H9 (cell line): ENCODE measurements around the gene LMO1. TPM values are rescaled to one million over a fixed set of nuclear protein-coding genes. Genes with fewer than 3 reads are reported as not detected.

Experiments
- DNase-seq: peaks from one replicate; pipeline ENCODE4 v3.0.0-alpha.2; 2017
- H2AFZ ChIP-seq: one replicate; pipeline ENCODE4 v1.6.1; 2013; ENCODE audit warnings: mild to moderate bottlenecking, low read length, control low read depth, moderate library complexity
- H2AK5ac ChIP-seq: 2 replicates; pipeline ENCODE4 v1.6.1; 2013; ENCODE audit warnings: low read length, control low read depth, mixed read lengths; ENCODE audit not compliant: insufficient read length
- H2BK120ac ChIP-seq: one replicate; pipeline ENCODE4 v1.6.1; 2013; ENCODE audit warnings: low read depth, mild to moderate bottlenecking, low read length, control low read depth, inconsistent platforms; ENCODE audit not compliant: poor library complexity, severe bottlenecking
- H2BK12ac ChIP-seq: 2 replicates; pipeline ENCODE4 v1.6.1; 2013; ENCODE audit warnings: low read length, control low read depth, mixed read lengths, low read depth; ENCODE audit not compliant: insufficient read length
- H2BK15ac ChIP-seq: 2 replicates; pipeline ENCODE4 v1.6.1; 2013; ENCODE audit warnings: low read depth, low read length, control low read depth
- H2BK20ac ChIP-seq: one replicate; pipeline ENCODE4 v1.6.1; 2013; ENCODE audit warnings: low read depth, mild to moderate bottlenecking, low read length, control low read depth, inconsistent platforms; ENCODE audit not compliant: poor library complexity, severe bottlenecking
- H2BK5ac ChIP-seq: 2 replicates; pipeline ENCODE4 v1.6.1; 2013; ENCODE audit warnings: low read length, control low read depth, mixed read lengths; ENCODE audit not compliant: insufficient read length
- H3K14ac ChIP-seq: 2 replicates; pipeline ENCODE4 v1.6.1; 2013; ENCODE audit warnings: low read length, control low read depth; ENCODE audit not compliant: insufficient read depth
- H3K18ac ChIP-seq: 2 replicates; pipeline ENCODE4 v1.6.1; 2013; ENCODE audit warnings: low read depth, mild to moderate bottlenecking, mixed read lengths, low read length, control low read depth; ENCODE audit not compliant: insufficient read length
- H3K23ac ChIP-seq: 2 replicates; pipeline ENCODE4 v1.6.1; 2013; ENCODE audit warnings: low read length, control low read depth, mixed read lengths, low read depth; ENCODE audit not compliant: insufficient read length
- H3K23me2 ChIP-seq: 2 replicates; pipeline ENCODE4 v1.6.1; 2013; ENCODE audit warnings: low read depth, mild to moderate bottlenecking, mixed read lengths, low read length, control low read depth; ENCODE audit not compliant: insufficient read length, poor library complexity, severe bottlenecking
- H3K27ac ChIP-seq: 2 replicates; pipeline ENCODE4 v1.5.1; 2013; ENCODE audit warnings: low read length, control low read depth, mixed read lengths, low read depth; ENCODE audit not compliant: insufficient read length
- H3K27me3 ChIP-seq: 2 replicates; pipeline ENCODE4 v1.6.1; 2013; ENCODE audit warnings: low read length, control low read depth, inconsistent platforms; ENCODE audit not compliant: insufficient read depth
- H3K4ac ChIP-seq: 2 replicates; pipeline ENCODE4 v1.6.1; 2013; ENCODE audit warnings: low read depth, mild to moderate bottlenecking, control low read depth, inconsistent platforms, low read length, moderate library complexity
- H3K4me1 ChIP-seq: 2 replicates; pipeline ENCODE4 v1.6.1; 2013; ENCODE audit warnings: low read length, control low read depth, inconsistent platforms; ENCODE audit not compliant: insufficient read depth
- H3K4me2 ChIP-seq: 2 replicates; pipeline ENCODE4 v1.6.1; 2013; ENCODE audit warnings: low read length, control low read depth, mixed read lengths; ENCODE audit not compliant: insufficient read length, insufficient read depth
- H3K56ac ChIP-seq: 2 replicates; pipeline ENCODE4 v1.6.1; 2013; ENCODE audit warnings: low read depth, mild to moderate bottlenecking, mixed read lengths, low read length, control low read depth; ENCODE audit not compliant: insufficient read length
- H3K79me1 ChIP-seq: 2 replicates; pipeline ENCODE4 v1.6.1; 2013; ENCODE audit warnings: low read depth, mild to moderate bottlenecking, moderate library complexity, low read length, control low read depth, inconsistent platforms; ENCODE audit not compliant: insufficient read depth, poor library complexity, severe bottlenecking
- H3K79me2 ChIP-seq: 2 replicates; pipeline ENCODE4 v1.6.1; 2013; ENCODE audit warnings: low read length, control low read depth, inconsistent platforms; ENCODE audit not compliant: insufficient read depth
- H3K9ac ChIP-seq: 2 replicates; pipeline ENCODE4 v1.6.1; 2013; ENCODE audit warnings: low read length, control low read depth, mixed read lengths; ENCODE audit not compliant: insufficient read length; ENCODE audit errors: extremely low read depth
- H3K9me3 ChIP-seq: one replicate; pipeline ENCODE4 v1.6.1; 2013; ENCODE audit warnings: low read depth, low read length, inconsistent platforms; ENCODE audit not compliant: control insufficient read depth
- H3T11ph ChIP-seq: one replicate; pipeline ENCODE4 v1.6.1; 2013; ENCODE audit warnings: mild to moderate bottlenecking, low read length, control low read depth, inconsistent platforms
- H4K20me1 ChIP-seq: one replicate; pipeline ENCODE4 v1.6.1; 2013; ENCODE audit not compliant: control insufficient read depth, insufficient read length, insufficient read depth
- H4K5ac ChIP-seq: 2 replicates; pipeline ENCODE4 v1.6.1; 2013; ENCODE audit warnings: low read depth, mild to moderate bottlenecking, mixed read lengths, low read length, control low read depth; ENCODE audit not compliant: insufficient read length
- H4K8ac ChIP-seq: replicated peaks from 2 replicates; pipeline ENCODE4 v1.6.1; 2013; ENCODE audit warnings: low read length, control low read depth, mixed read lengths, low read depth; ENCODE audit not compliant: insufficient read length
- H4K91ac ChIP-seq: 2 replicates; pipeline ENCODE4 v1.6.1; 2013; ENCODE audit warnings: low read depth, mild to moderate bottlenecking, moderate library complexity, mixed read lengths, low read length, control low read depth; ENCODE audit not compliant: insufficient read length
- H3K27ac Mint-ChIP-seq, 3 experiments: 2 replicates in 2 of 3; 3 replicates in 1 of 3; pipeline ENCODE4 v1.8.0; 2020 to 2021; ENCODE audit warnings: mixed read lengths in 3 of 3, mild to moderate bottlenecking in 1 of 3, moderate library complexity in 1 of 3
- H3K27me3 Mint-ChIP-seq: 2 replicates; pipeline ENCODE4 v1.8.0; 2021; ENCODE audit warnings: low read depth, mild to moderate bottlenecking, moderate library complexity, mixed read lengths
- H3K36me3 Mint-ChIP-seq, 3 experiments: 2 replicates in 2 of 3; 3 replicates in 1 of 3; pipeline ENCODE4 v1.8.0; 2020 to 2021; ENCODE audit warnings: low read depth in 3 of 3, mixed read lengths in 3 of 3; ENCODE audit not compliant: insufficient read depth in 1 of 3
- H3K4me1 Mint-ChIP-seq, 2 experiments: 2 replicates each; pipeline ENCODE4 v1.8.0; 2020; ENCODE audit warnings: mixed read lengths in 2 of 2
- H3K4me3 Mint-ChIP-seq, 2 experiments: 2 replicates in 1 of 2; 3 replicates in 1 of 2; pipeline ENCODE4 v1.8.0; 2020 to 2021; ENCODE audit warnings: mild to moderate bottlenecking in 2 of 2, mixed read lengths in 2 of 2, moderate library complexity in 1 of 2
- H3K9me3 Mint-ChIP-seq, 2 experiments: 2 replicates in 1 of 2; 3 replicates in 1 of 2; pipeline ENCODE4 v1.8.0; 2020; ENCODE audit warnings: mild to moderate bottlenecking in 2 of 2, mixed read lengths in 2 of 2, moderate library complexity in 1 of 2
- WGBS: extraction: QIAGEN DNeasy Blood & Tissue Kit; methylation state at CpG from one replicate; pipeline ENCODE4 v1.1.7; 2013; ENCODE audit warnings: missing lambda C conversion rate, low lambda C conversion rate, mixed read lengths; ENCODE audit not compliant: insufficient read length; ENCODE audit errors: extremely low coverage; 5-methylcytosine and 5-hydroxymethylcytosine counted together
- total RNA-seq: library from RNA; stranded (reverse); gene quantifications from 2 replicates; pipeline ENCODE4 v1.2.1, GENCODE V29; 2021
- TF ChIP-seq, protein P1 (sequence below): fragments of 200-600 bp; sonication (generic); conservative IDR thresholded peaks from 3 replicates; pipeline ENCODE4 v1.8.0; 2021; ENCODE audit warnings: antibody characterized with exemption, mild to moderate bottlenecking

The LMO1 gene
- total RNA-seq, 1 experiment from 2014 or later, result 0.50 TPM

DNA sequence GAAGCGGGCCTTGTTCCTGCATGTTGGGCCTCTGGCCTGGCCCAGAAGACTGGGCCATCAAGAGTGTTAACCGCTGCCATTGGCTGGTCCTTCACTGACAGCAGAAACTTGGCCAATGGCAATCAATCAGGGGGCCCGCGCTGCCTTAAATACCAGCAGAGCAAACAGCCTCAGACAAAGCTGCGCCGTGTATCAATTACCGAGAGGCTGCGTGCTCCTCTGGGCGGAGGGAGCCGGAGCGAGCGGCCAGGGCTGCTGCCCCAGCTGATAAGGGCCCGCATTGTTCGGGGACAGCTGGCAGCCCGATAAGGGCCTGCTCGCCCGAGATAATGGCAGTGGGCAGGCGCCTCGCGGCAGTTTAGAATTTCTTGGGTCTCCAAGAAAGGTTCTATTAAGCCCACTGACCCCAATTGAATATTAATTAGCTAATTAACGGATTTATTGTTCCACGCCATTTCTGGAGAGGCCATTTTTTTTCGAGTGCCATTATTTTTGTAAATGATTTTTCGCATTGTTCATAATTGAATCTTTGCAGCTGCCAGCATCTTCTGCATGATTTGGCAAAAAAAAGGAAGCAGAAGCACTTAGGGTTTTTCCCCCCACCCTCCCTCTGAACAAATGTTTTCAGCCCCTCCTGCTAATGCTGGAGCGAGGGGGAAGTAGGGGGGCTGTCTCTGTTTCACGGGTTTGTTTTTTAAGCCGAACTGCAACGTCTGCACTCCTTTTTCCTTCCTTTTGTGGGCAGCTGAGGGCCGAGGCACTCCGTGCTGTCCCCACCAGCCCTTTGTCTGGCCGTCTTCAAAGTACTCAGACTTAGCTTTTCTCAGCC lies 57.2 kb downstream of the LMO1 start:
- Histone ChIP-seq H3K4ac (no peak overlapping the region), H3K27me3 (no peaks in the 10 kb centered on the region), H2BK5ac (no peak overlapping the region), H3K9ac (no peak overlapping the region), H4K5ac (no peak overlapping the region), H3K14ac (no peak overlapping the region), H2BK15ac (no peak overlapping the region), H4K8ac (no peak overlapping the region), H2BK12ac (no peak overlapping the region), H3K56ac (no peak overlapping the region), H4K91ac (no peak overlapping the region), H3K9me3 (no peaks in the 10 kb centered on the region), H2BK20ac (no peak overlapping the region), H2BK120ac (no peak overlapping the region), H3K79me2 (no peaks in the 10 kb centered on the region), H3K4me1 (no peaks in the 10 kb centered on the region), H3K18ac (no peak overlapping the region), H3K79me1 (no peaks in the 10 kb centered on the region), H2AK5ac (no peak overlapping the region), H3K23me2 (no peaks in the 10 kb centered on the region), H3K23ac (no peak overlapping the region), H3K4me2 (no peak overlapping the region), H2AFZ (no peak overlapping the region), H3K27ac (no peak overlapping the region), H3T11ph (no peak overlapping the region), H4K20me1 (no peaks in the 10 kb centered on the region)
- no peaks in the 10 kb centered on the region for H3K36me3 Mint-ChIP-seq
- peaks cover 9% of the 10 kb centered on the region for H3K27me3 Mint-ChIP-seq
- no peaks in the 10 kb centered on the region for H3K9me3 Mint-ChIP-seq
- H3K4me1 Mint-ChIP-seq, result peaks cover 16 to 18% of the 10 kb centered on the region in 2 experiments
- whole genome bisulfite sequencing, result no CpG with 5 or more reads among the region's 31 CpGs
- DNase-seq, result peak; percentile 77
- H3K4me3 Mint-ChIP-seq, result no peak overlapping the region
- peak overlapping the region in 1 of 3 experiments; percentile 88; a peak in 1 of 7 replicates for H3K27ac Mint-ChIP-seq
- TF ChIP-seq, protein P1, sequence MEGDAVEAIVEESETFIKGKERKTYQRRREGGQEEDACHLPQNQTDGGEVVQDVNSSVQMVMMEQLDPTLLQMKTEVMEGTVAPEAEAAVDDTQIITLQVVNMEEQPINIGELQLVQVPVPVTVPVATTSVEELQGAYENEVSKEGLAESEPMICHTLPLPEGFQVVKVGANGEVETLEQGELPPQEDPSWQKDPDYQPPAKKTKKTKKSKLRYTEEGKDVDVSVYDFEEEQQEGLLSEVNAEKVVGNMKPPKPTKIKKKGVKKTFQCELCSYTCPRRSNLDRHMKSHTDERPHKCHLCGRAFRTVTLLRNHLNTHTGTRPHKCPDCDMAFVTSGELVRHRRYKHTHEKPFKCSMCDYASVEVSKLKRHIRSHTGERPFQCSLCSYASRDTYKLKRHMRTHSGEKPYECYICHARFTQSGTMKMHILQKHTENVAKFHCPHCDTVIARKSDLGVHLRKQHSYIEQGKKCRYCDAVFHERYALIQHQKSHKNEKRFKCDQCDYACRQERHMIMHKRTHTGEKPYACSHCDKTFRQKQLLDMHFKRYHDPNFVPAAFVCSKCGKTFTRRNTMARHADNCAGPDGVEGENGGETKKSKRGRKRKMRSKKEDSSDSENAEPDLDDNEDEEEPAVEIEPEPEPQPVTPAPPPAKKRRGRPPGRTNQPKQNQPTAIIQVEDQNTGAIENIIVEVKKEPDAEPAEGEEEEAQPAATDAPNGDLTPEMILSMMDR, result no peak
